ENCODE measurements around the gene SCYGR7. TPM values are rescaled to one million over a fixed set of nuclear protein-coding genes. Genes with fewer than 3 reads are reported as not detected.

The SCYGR7 gene
- polyA plus RNA-seq, 3 donors: not detected

GRCh38 chr2:227772932-227773331, 44.8 kb downstream of the SCYGR7 start:
- peaks cover 2% of the 10 kb centered on the region for H3K4me1 Mint-ChIP-seq
- H3K9me3 Mint-ChIP-seq: peaks cover 0 to 6% (median 0%) of the 10 kb centered on the region in 7 donors
- Histone ChIP-seq H3K36me3 (replicated peaks in 1 of 2; ENCODE audit: control insufficient read depth in 1 of 2, insufficient read depth in 2 of 2, low read length in 2 of 2) (no peaks in the 10 kb centered on the region), H3K4me1 (ENCODE audit: control insufficient read depth in 1 of 2, insufficient read depth in 2 of 2, low read length in 2 of 2) (no peaks in the 10 kb centered on the region), H2AFZ (ENCODE audit: insufficient read depth, low read depth, low read length, poor library complexity, severe bottlenecking) (no peak overlapping the region), H3K9me3 (replicated peaks in 1 of 2; ENCODE audit: control insufficient read depth in 1 of 2, insufficient read depth in 1 of 2, low read length in 2 of 2) (no peaks in the 10 kb centered on the region), H3K4me2 (replicated peaks; ENCODE audit: extremely low read depth, low read length, poor library complexity, severe bottlenecking) (no peak overlapping the region), H3K79me2 (ENCODE audit: insufficient read depth, low read length) (no peaks in the 10 kb centered on the region), H3K27me3 (ENCODE audit: control insufficient read depth in 2 of 2, insufficient read depth in 2 of 2, low read length in 2 of 2) (no peaks in the 10 kb centered on the region), H3K4me3 (replicated peaks in 1 of 3; ENCODE audit: low read depth in 2 of 3, low read length in 3 of 3) (no peak overlapping the region), H3K27ac (ENCODE audit: low read depth in 1 of 2, low read length in 2 of 2) (no peak overlapping the region), H3K9ac (ENCODE audit: insufficient read depth, low read length, poor library complexity, severe bottlenecking) (no peak overlapping the region), H4K20me1 (ENCODE audit: insufficient read depth, low read length) (no peaks in the 10 kb centered on the region)
- H3K36me3 Mint-ChIP-seq: no peaks in the 10 kb centered on the region
- DNase-seq: no peak
- no CpG with 5 or more reads among the region's 2 CpGs for WGBS (ENCODE audit: insufficient coverage)
- H3K4me3 Mint-ChIP-seq: no peak overlapping the region
- no peak overlapping the region for H3K27ac Mint-ChIP-seq
- peaks cover 0 to 6% (median 0%) of the 10 kb centered on the region in 3 donors for H3K27me3 Mint-ChIP-seq (ENCODE audit: low read depth in 3 of 3)
- intact Hi-C loops (cut with micrococcal nuclease): no loop called here
- no peak for TF ChIP-seq CTCF (IDR thresholded peaks at IDR 0.05)

DNA sequence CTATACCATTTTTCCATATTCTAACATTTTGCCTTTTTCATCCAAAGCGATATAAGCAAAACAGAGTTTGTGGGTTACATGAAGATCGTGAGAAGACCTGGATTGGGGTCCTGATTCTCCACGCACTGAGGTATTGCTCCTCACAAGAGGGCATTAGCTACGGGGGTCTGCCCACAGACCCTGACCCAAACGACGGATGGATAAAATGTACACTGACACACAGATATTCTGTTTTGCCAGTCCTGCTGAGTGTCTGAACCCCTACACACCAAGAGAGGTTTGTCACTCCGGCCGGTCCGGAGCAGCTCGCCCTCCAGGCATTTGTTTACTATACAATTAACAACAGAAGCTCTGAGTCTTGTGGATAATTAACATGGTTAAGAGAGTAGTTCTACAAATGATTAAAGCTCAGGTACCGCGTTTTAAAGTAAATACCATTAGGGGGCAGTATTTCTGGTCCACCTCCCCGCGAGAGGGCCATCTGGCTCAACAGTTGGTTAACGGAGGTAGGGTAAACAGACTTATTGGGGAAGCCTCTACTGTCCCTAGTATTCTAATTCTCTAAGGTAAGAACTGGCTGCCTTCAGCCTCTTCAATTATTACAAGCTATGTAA, 46.0 kb downstream of the SCYGR7 start:
- H3K4me2 ChIP-seq (replicated peaks; ENCODE audit: extremely low read depth, low read length, poor library complexity, severe bottlenecking): no peak overlapping the region
- peaks cover 2 to 6% (median 2%) of the 10 kb centered on the region in 3 donors for H3K27me3 Mint-ChIP-seq (ENCODE audit: low read depth in 3 of 3)
- H3K27me3 ChIP-seq (ENCODE audit: control insufficient read depth in 2 of 2, insufficient read depth in 2 of 2, low read length in 2 of 2): no peaks in the 10 kb centered on the region
- H3K4me1 Mint-ChIP-seq: peaks cover 2% of the 10 kb centered on the region
- H3K4me3 Mint-ChIP-seq: no peak overlapping the region
- H3K79me2 ChIP-seq (ENCODE audit: insufficient read depth, low read length): no peaks in the 10 kb centered on the region
- H3K27ac Mint-ChIP-seq: no peak overlapping the region
- no peak overlapping the region for H3K9ac ChIP-seq (ENCODE audit: insufficient read depth, low read length, poor library complexity, severe bottlenecking)
- H2AFZ ChIP-seq (ENCODE audit: insufficient read depth, low read depth, low read length, poor library complexity, severe bottlenecking): no peak overlapping the region
- no peaks in the 10 kb centered on the region for H3K36me3 ChIP-seq (replicated peaks in 1 of 2; ENCODE audit: control insufficient read depth in 1 of 2, insufficient read depth in 2 of 2, low read length in 2 of 2)
- no peak overlapping the region for H3K4me3 ChIP-seq (replicated peaks in 1 of 3; ENCODE audit: low read depth in 2 of 3, low read length in 3 of 3)
- H3K4me1 ChIP-seq (ENCODE audit: control insufficient read depth in 1 of 2, insufficient read depth in 2 of 2, low read length in 2 of 2): no peaks in the 10 kb centered on the region
- no peaks in the 10 kb centered on the region for H3K36me3 Mint-ChIP-seq
- WGBS (ENCODE audit: insufficient coverage): 88% methylated on average over 8 of the region's 15 CpGs
- intact Hi-C loops (cut with micrococcal nuclease): no loop called here
- peak; percentile 42 for TF ChIP-seq CTCF (IDR thresholded peaks at IDR 0.05)
- peaks cover 0 to 6% (median 0%) of the 10 kb centered on the region in 7 donors for H3K9me3 Mint-ChIP-seq
- peak in 2 of 3 donors; percentile 36 to 42 for DNase-seq
- H4K20me1 ChIP-seq (ENCODE audit: insufficient read depth, low read length): no peaks in the 10 kb centered on the region
- H3K27ac ChIP-seq (ENCODE audit: low read depth in 1 of 2, low read length in 2 of 2): no peak overlapping the region
- H3K9me3 ChIP-seq (replicated peaks in 1 of 2; ENCODE audit: control insufficient read depth in 1 of 2, insufficient read depth in 1 of 2, low read length in 2 of 2): no peaks in the 10 kb centered on the region
